ENCODE measurements around the gene SEC63. TPM values are rescaled to one million over a fixed set of nuclear protein-coding genes. Genes with fewer than 3 reads are reported as not detected.
A peak's percentile ranks its signal among the peaks of the same experiment; 100 is the strongest.

Gene SEC63
- total RNA-seq, 4 donors from 2014 or later: 10.1 to 23.1 (median 11.2) TPM

DNA sequence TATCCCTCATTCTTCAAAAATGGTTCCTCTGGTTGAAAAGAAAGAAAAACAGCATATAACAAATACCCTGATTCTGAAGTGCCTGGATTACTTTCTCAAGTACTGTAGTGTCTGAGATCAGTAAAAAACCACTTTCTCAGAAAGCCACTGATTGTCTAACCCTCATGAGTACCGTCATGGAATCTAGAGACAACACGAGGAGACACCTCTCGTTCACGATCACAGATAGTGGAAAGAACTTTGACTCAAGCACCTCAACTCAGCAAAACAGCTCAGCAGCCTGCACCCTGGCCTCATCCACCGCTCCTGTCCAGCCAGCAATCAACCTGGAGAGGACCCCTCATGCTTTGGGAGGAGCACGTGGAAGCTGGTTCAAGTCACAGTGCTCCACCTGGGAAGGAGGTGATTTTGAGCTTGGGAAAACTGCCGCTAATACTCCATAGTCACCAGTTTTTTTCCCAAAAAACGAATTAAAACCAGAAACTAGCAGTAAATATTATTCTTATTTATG, 134.9 kb downstream of the SEC63 start:
- DNase-seq (no peak), ATAC-seq (no peak)
- Histone ChIP-seq H3K36me3 (no peaks in the 10 kb centered on the region), H3K27me3 (peaks cover 0 to 6% (median 0%) of the 10 kb centered on the region in 3 donors), H3K27ac (no peak overlapping the region), H3K4me3 (no peak overlapping the region), H3K9me3 (no peaks in the 10 kb centered on the region), H3K4me1 (peaks cover 13 to 15% of the 10 kb centered on the region in 2 donors)
- intact Hi-C loops (cut with DNase I; ENCODE audit: low total_unique reads) (no loop called here), in situ Hi-C loops (cut with MboI; ENCODE audit: low sequenced_read_pairs in 4 of 4) (no loop called here)
- TF ChIP-seq POLR2A (IDR thresholded peaks at IDR 0.05): no peak
- TF ChIP-seq, protein P1, sequence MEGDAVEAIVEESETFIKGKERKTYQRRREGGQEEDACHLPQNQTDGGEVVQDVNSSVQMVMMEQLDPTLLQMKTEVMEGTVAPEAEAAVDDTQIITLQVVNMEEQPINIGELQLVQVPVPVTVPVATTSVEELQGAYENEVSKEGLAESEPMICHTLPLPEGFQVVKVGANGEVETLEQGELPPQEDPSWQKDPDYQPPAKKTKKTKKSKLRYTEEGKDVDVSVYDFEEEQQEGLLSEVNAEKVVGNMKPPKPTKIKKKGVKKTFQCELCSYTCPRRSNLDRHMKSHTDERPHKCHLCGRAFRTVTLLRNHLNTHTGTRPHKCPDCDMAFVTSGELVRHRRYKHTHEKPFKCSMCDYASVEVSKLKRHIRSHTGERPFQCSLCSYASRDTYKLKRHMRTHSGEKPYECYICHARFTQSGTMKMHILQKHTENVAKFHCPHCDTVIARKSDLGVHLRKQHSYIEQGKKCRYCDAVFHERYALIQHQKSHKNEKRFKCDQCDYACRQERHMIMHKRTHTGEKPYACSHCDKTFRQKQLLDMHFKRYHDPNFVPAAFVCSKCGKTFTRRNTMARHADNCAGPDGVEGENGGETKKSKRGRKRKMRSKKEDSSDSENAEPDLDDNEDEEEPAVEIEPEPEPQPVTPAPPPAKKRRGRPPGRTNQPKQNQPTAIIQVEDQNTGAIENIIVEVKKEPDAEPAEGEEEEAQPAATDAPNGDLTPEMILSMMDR (IDR thresholded peaks at IDR 0.05 in 4 of 5, conservative IDR thresholded peaks at IDR 0.05 in 1 of 5): no peak

DNA sequence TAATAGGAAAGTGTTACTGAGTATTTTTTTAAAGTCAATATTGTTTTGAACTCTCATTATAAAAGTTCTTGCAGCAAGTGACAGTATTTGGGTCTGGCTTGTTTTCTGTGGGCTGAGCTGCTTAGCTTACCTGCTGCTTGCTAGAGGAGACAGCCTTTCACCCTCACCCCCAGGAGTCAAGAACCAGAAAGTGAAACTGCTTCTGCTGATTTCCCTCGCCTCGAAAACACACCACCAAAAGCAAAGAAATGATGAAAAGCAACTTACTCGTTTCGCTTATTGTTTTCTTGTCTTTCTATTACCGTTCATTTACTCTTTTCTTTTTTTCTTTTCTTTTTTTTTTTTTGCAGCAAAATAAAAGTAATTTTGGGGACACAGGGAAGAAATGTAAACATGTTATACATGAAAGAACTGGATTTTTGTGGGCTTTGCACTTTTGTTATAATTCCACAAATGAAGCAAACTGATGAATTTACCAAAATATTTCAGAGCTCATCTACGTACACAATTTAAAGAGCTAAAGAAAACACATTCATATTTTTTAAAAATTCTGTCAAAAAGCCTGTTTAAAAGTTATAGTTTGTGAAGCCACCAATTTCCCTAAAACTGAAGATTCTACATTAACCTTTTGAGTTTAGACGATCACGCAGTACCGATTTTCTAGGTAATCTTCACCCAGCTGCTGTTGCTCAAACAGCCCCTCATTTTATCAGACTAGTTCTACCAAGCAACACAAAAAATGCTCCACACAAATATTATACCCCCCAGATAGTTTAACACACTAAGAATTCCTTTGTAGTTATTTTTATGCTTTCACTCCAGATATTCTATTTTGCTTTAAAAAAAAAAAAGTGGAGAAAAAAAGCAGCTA, 135.6 kb downstream of the SEC63 start:
- peaks cover 0 to 6% (median 0%) of the 10 kb centered on the region in 3 donors for H3K27me3 ChIP-seq
- no peak overlapping the region for H3K4me3 ChIP-seq
- in situ Hi-C loops (cut with MboI; ENCODE audit: low sequenced_read_pairs in 4 of 4): no loop called here
- H3K36me3 ChIP-seq: no peaks in the 10 kb centered on the region
- no peak for ATAC-seq
- intact Hi-C loops (cut with DNase I; ENCODE audit: low total_unique reads): no loop called here
- H3K4me1 ChIP-seq: peaks cover 13 to 15% of the 10 kb centered on the region in 2 donors
- no peak for TF ChIP-seq POLR2A (IDR thresholded peaks at IDR 0.05)
- TF ChIP-seq, protein P1 (IDR thresholded peaks at IDR 0.05 in 4 of 5, conservative IDR thresholded peaks at IDR 0.05 in 1 of 5): no peak
- no peaks in the 10 kb centered on the region for H3K9me3 ChIP-seq
- DNase-seq: no peak
- H3K27ac ChIP-seq: no peak overlapping the region

DNA sequence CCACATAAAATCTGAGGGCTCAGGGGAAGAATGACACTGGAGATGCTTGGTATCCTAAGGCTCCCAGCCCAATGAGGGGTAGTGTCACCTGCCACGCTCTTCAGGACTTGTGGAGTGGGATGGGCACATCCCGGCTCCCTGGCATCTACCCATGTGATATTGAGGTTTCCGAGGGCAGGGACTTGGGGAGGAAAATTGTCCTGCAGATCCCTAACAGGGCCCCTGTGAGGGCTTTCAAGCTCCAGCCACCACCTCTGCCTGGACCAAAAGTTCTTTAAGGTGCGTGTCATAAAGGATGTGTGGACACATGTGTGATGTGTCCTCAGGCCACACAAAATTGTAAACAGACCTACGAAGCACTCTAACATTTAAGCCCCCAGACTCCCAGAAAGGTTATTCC, 136.4 kb downstream of the SEC63 start:
- no peak overlapping the region for H3K27ac ChIP-seq
- TF ChIP-seq POLR2A (IDR thresholded peaks at IDR 0.05): no peak
- TF ChIP-seq, protein P1 (IDR thresholded peaks at IDR 0.05 in 4 of 5, conservative IDR thresholded peaks at IDR 0.05 in 1 of 5): no peak
- in situ Hi-C loops (cut with MboI; ENCODE audit: low sequenced_read_pairs in 4 of 4): no loop called here
- intact Hi-C loops (cut with DNase I; ENCODE audit: low total_unique reads): no loop called here
- DNase-seq: no peak
- peaks cover 13 to 15% of the 10 kb centered on the region in 2 donors for H3K4me1 ChIP-seq
- no peak overlapping the region for H3K4me3 ChIP-seq
- no peaks in the 10 kb centered on the region for H3K9me3 ChIP-seq
- H3K27me3 ChIP-seq: peaks cover 0 to 6% (median 0%) of the 10 kb centered on the region in 3 donors
- H3K36me3 ChIP-seq: no peaks in the 10 kb centered on the region
- ATAC-seq: no peak

DNA sequence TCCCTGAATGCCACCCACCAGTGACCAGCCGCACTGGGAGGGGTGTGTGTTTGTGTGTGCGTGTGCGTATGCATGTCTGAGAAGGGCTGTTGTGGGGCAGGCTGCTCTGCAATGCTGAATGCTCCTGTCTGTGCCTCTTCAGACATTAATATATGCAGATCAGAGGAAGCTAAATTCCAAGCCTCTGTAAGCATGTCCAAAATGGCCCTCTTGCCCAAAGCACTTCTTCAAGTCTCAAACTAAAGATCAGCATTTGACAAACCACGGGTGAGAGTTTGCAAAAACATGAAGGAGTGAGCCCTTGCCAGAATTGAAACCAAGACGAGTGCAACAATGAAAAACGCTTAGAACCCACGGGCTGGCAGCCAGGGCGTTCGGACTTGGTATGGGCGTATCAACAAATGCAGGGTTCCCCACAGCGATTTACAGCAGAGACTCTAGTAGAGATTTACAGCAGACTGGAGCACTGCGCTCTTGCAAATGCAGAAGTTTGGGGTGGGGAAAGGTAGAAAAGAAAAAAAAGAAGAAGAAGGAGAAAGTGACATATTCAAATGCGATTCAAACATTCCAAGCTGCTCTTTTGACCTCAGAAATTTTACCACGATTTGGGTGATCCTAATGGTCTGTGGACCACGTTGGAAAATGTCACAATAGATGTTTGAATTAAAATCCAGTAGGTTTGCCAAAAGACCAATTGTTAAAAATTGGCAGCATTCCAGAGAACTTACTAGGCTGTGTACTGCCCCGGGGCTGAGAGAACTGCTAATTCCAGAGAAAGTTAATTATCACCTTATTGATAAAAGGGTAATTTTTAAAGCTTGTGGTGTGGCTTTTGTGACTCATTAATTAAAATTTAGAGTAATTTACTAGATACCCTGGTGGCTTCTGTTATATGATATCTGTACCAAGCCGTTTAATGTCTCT, 137.4 kb downstream of the SEC63 start:
- Histone ChIP-seq H3K4me3 (peak overlapping the region; percentile 37 to 52 (median 39)), H3K9me3 (no peaks in the 10 kb centered on the region), H3K36me3 (no peaks in the 10 kb centered on the region), H3K4me1 (peaks cover 13 to 15% of the 10 kb centered on the region in 2 donors), H3K27me3 (peaks cover 0 to 6% (median 0%) of the 10 kb centered on the region in 3 donors), H3K27ac (no peak overlapping the region)
- in situ Hi-C loops (cut with MboI; ENCODE audit: low sequenced_read_pairs in 4 of 4) (no loop called here), intact Hi-C loops (cut with DNase I; ENCODE audit: low total_unique reads) (no loop called here)
- no peak for ATAC-seq
- TF ChIP-seq, protein P1 (IDR thresholded peaks at IDR 0.05 in 4 of 5, conservative IDR thresholded peaks at IDR 0.05 in 1 of 5): no peak
- no peak for TF ChIP-seq POLR2A (IDR thresholded peaks at IDR 0.05)
- no peak for DNase-seq

All from gastrocnemius medialis (tissue), 4 donors.